PC-9 (cell line): ENCODE results near the gene CCDC141.

ENCODE experiments used
- CTCF ChIP-seq: fragments of 200-600 bp; sonication (generic); conservative IDR thresholded peaks from 2 replicates; pipeline ENCODE4 v1.6.1; 2017; ENCODE audit warnings: mixed run types, antibody characterized with exemption, mild to moderate bottlenecking, moderate library complexity
- EZH2 ChIP-seq: fragments of 200-600 bp; sonication (generic); IDR thresholded peaks from 2 replicates; pipeline ENCODE4 v1.8.0; 2017; ENCODE audit warnings: antibody characterized with exemption, low read depth

DNA sequence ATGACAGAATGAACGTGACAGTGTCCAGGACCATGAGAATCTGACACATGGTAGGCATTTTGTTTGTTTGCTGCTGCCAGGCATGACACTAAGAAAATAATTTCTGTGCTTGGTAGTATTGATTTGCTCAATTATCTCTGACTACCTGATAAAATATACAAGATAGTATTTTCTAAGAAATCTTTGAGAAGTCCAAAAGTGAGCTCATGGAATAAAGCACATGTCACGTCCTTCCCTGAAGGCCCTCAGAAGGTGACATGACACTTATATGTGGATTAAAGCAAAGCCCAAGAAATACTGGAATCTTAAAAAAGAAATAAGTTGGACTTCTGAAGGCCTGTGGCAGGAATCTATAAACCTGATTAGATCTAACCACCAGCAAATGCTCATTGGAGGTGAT, 238.9 kb downstream of the CCDC141 start:
- TF ChIP-seq CTCF (no peak), EZH2 (no peak)
